SK-N-MC (cell line): ENCODE measurements around the gene ACOX1.

ENCODE experiments used
- EZH2 ChIP-seq: fragments of 200-600 bp; sonication (generic); IDR thresholded peaks from one replicate; pipeline ENCODE4 v1.6.1; 2017; ENCODE audit warnings: antibody characterized with exemption
- FOXP2 ChIP-seq: optimal IDR thresholded peaks from 2 replicates; pipeline ENCODE3; 2011; ENCODE audit warnings: mild to moderate bottlenecking, moderate library complexity; ENCODE audit not compliant: insufficient read depth; ENCODE audit errors: extremely low read length, control extremely low read depth
- POLR2AphosphoS5 ChIP-seq: IDR thresholded peaks from 2 replicates; pipeline ENCODE4 v1.6.1; 2012; ENCODE audit warnings: mild to moderate bottlenecking, low read depth, low read length, borderline replicate concordance

DNA sequence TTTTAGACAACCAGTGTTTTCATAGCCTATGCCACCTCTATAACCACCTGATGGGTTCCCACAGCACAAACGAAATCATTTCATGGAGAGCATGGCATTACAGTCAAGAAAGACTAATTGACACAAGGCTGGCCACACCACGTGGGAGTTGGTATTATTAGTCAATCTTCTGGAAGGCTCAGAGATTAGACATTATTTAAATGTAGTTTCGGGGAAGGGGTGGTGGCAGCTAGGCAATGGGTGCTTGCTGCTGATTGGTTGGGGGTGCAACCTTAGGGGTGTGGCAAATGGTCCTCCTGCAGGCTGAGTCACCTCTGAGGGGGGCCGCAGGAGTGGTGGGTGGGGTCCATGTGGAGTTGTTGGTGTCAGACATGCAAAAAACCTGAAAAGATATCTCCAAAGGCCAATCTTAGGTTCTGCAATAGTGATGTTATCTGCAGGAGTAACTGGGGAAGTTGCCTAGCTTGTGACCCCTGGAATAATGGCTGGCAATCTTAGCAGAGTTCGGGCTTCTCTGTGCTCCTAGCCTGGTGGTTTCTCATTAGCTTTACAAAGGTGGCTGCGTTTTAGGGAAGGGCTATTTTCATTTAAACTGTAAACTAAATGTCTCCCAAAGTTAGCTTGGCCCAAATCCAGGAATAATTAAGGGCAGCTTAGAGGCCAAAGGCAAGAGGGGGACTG is 4.7 kb upstream of the ACOX1 start:
- TF ChIP-seq EZH2 (no peak), POLR2AphosphoS5 (no peak), FOXP2 (no peak)
